HG03060 (cell line): ENCODE measurements around the gene NDUFA3.
"Not testable (repeated sequence)": the region's sequence is repeated elsewhere in the genome, so short reads cannot be mapped to it uniquely, and the experiment has no call there.

ENCODE experiments used
- ATAC-seq: cut with Tn5 transposase; IDR thresholded peaks from one replicate; pipeline ENCODE4 v1.9.1; 2021; ENCODE audit warnings: low read depth, moderate number of reproducible peaks; ENCODE audit not compliant: unreplicated experiment

Gene NDUFA3

DNA sequence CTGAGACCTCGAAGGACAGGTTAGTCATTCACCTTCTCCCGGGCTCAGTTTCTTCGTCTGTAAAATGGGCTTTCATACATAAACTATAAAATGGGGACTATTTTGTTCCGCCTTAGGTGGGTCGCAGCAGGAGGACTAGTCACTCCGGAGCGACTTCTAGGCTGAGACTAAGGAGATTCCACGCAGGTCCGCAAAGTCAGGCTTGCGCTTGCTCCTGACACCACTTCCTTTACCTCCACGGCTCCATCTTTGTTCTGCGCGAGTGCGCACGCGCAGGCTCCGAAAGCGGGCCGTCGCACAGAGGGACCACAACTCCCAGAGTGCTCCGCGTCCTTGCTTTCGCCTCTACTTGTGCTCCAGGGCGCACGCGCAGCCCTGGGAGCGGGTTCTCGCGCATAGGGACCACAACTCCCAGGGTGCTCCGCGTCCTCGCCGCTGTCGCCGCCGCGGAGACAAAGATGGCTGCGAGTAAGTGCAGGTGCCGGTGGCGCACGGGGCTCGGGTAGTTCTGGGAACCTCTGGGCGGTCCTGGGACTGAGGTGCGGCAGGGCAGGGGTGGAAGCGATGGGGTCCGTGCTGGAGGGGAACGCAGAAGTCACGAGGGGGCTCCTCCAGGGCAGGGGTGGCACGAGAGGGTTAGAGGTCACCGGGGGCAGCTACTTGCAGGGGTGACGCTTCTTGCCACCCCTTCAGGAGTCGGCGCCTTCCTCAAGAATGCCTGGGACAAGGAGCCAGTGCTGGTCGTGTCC, at the start of gene NDUFA3:
TSS of gene NDUFA3 (plus strand) at position 435 of the 749 bp plus-strand sequence. CDS start at position 459, 24 bp downstream.
- ATAC-seq = peak; percentile 92

DNA sequence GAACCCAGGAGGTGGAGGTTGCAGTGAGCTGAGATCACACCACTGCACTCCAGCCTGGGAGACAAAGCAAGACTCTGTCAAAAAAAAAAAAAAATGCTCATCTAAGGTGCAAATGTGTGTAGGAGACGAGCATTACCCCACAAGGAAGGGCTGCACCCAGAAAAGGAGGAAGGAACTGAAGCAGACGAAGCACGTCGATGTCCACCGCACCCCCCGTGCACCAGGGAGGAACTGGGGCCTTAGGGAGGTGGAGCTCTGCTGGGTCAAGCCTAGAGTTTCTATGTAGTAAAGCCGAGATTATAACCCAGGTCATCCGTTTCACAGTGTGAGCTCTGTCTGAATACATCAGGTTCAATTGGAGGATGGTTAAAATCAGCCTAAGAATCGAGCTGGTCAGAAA, 40.0 kb upstream of the NDUFA3 start:
- no peak for ATAC-seq

DNA sequence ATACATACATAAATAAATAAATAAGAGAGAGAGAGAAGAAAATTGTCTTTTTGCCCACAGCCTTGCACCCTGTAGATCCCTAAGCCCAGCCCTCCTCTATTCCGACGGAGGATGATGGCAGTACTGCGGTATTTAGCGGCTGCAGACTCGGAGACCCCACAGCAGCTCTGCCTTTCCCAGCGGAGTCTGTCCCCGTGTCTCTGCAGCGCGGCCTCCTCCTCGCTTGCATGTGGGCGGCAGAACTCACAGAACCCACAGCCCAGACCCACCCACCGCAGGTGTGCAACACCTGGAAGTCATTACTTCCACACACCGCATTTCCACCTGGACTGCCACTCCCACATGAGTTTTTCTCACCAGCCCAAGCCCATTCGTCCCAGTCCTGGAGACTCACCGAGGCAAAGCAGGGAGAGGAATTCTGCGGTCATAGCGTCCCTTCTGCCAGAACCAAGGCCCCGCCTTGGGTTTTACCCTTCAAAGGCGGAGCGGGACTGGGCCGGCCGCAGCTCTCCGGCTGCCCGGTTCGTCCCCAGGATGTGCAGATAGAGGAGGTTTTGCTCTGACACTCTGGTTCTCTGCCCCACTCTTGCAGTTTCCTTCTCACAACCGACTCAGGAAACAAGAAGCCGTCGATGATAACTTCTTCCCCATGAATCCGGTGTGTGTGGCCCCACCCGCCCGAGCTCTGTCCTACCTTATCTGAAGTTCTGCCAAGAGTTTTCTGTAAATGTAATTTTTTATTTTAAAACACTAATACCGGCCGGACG, 39.1 kb upstream of the NDUFA3 start, which contains the start of gene VSTM1:
TSS of gene VSTM1 (minus strand) at position 548 of the 767 bp plus-strand sequence. CDS start at position 428, 120 bp downstream.
- ATAC-seq = no peak

DNA sequence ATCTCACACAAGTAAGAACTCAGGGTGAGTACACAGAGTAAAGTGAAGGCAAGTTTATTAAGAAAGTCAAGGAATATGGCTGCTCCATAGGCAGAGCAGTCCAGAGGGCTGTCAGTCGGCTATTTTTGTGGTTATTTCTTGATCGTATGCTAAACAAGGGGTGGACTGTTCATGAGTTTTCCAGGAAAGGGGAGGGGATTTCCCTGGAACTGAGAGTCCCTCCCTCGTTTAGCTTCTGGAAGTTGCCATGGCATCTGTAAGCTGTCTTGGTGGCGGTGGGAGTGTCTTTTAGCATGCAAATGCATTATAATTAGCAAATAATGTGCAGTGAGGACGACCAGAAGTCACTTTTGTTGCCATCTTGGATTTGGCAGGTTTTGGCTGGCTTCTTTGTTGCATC, 33.2 kb upstream of the NDUFA3 start:
- no peak for ATAC-seq

GRCh38 chr19:54073829-54074228, 28.8 kb upstream of the NDUFA3 start:
- ATAC-seq = no peak

DNA sequence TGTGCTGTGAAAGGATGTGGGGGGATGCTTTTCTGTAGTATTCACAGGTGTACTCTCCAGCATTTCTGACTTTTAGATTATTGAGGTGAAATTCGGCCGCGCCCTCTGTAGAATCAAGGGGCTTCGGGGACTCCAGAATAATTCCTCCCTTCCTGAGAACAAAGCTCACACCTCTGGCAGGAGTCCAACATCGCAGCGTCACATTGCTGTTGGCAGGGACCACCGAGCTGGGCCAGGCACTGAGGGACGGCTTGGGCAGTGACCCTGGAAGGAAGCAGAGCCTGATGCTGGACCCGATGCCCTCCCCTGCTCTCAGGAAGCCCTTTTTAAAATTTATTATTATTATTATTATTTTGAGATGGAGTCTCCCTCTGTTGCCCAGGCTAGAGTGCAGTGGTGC, 27.8 kb upstream of the NDUFA3 start:
- ATAC-seq = no peak

- ATAC-seq = no peak
Observed at GRCh38 chr19:54077334-54077733, 25.3 kb upstream of the NDUFA3 start.

- no peak for ATAC-seq
Observed at GRCh38 chr19:54081032-54081431, 21.6 kb upstream of the NDUFA3 start, which contains the start of gene TARM1. TARM1 (minus strand) TSS chr19:54081365; CDS start chr19:54081340, 25 bp downstream.

- no peak for ATAC-seq
Observed at GRCh38 chr19:54084410-54084809, 18.2 kb upstream of the NDUFA3 start.

DNA sequence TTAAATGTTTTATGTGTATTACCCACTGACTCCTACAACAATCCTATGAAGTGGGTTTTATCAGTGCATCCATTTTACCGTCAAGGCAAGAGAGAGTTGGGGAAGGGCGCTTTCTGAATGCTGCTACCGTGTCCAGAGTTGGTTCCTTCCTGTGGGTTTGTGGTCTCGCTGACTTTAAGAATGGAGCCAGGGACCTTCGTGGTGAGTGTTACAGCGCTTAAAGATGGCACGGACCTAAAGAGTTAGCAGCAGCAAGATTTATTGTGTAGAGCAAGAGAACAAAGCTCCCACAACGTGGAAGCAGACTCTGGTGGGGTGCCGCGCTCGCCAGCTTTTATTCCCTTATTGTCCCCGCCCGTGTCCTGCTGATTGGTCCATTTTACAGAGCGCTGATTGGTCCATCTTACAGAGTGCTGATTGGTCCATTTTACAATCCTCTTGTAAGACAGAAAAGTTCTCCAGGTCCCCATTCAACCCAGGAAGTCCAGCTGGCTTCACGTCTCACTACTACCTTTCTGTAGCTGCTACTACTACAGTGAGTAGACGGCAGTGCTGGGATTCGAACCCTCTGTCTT, 8.1 kb upstream of the NDUFA3 start:
- ATAC-seq = no peak

DNA sequence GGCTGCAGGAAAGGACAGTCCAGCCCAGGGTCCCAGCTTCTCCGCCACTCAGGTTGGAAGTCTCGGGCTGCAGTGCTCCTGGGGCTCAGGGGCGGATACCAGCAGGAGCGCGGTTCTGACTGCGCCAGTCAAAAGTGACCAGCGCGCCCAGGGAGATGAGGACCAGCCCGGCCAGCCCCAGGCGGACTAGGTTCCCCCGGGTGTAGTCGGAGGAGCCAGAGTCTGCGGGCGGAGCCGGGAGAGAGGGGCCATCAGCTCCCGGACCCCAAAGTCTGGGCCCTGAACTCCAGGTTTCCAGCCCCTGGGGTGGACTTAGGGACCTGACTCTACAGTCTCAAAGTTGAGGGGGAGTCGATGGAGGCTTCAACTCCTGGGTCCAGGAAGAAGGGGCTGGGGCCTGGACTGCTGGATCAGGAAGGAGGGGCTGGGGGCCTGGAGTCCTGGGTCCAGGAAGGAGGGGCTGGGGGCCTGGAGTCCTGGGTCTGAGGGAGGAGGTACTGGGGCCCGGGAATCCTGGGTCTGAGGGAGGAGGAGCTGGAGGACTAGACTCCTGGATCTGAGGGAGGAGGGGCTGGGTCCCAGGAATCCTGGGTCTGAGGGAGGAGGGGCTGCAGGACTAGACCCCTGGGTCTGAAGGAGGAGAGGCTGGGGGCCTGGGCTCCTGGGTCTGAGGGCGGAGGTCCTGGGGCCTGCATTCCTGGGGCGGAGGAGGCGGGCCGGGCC, 7.4 kb upstream of the NDUFA3 start:
- ATAC-seq = no peak

DNA sequence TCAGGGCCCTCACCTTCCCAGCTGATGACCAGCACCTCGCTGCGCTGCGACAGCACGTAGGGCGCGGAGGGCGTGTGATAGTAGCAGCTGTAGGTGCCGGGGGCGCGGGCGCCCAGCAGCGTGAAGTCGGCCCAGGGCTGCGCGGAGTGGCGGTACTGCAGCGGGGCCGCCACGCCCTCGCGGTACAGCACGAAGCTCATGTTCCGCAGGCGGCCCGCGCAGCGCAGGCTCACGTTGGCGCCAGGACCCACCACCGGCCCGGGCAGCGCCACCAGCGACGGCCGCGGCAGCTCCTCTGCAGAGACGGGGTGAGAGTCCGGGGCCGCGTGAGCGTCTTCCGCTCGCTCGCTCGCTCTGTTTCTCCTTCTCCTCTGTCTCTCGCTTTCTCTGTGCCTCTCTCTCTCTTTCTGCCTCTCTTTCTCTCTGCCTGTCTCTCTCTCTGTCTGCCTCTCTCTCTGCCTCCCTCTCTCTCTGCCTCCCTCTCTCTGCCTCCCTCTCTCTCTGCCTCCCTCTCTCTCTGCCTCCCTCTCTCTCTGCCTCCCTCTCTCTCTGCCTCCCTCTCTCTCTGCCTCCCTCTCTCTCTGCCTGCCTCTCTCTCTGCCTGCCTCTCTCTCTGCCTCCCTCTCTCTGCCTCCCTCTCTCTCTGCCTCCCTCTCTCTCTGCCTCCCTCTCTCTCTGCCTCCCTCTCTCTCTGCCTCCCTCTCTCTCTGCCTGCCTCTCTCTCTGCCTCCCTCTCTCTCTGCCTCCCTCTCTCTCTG, 6.6 kb upstream of the NDUFA3 start:
- not testable (repeated sequence) for ATAC-seq

DNA sequence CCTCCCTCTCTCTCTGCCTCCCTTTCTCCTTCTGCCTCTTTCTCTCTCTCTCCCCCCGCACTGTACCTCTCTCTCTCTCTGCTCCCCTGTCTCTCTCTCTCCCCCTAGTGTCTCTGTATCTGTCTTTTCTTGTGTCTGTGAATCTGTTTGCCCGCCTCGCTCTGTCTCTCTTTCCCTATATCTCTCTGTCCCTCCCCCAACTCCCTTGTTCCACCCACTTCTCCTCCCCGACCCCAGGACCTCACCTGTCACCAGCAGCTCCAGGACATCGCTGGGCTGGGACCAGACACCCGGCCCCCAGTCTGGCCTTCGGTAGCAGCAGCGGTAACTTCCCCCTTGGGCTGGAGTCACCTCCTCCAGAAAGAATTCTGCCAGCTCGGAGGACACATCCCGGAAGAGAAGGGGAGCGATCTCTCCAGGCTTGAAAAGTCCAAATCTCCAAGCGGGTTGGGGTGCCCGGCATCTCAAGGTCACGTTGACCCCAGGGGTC, 6.0 kb upstream of the NDUFA3 start:
- ATAC-seq = no peak

DNA sequence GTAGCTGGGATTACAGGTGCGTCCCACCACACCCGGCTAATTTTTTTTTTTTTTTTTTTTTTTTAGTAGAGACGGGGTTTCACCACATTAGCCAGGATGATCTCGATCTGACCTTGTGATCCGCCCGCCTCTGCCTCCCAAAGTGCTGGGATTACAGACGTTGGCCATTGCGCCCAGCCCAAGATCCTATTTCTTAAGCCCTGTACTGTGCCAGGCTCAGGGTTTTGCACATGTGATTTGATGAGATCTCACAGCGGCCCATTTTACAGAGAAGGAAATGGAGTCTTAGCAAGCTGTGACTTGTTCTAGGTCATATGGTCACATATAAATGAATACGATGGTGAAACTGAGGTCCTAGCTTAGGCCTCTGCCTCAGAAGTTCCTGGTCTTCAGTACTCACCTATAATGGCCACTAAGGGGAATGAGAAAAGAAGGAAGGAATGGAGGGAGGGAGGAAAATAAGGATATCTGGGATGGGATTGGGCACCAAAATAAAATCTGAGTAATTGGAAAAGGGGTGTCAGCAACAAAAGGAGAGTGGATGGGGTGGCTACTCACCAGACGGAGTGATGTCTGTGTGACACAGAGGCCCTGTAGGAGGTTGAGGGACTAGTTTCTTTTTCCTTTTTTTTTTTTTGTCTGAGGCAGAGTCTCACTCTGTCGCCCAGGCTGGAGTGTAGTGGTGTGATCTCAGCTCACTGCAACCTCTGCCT, 3.3 kb upstream of the NDUFA3 start:
- ATAC-seq = no peak

DNA sequence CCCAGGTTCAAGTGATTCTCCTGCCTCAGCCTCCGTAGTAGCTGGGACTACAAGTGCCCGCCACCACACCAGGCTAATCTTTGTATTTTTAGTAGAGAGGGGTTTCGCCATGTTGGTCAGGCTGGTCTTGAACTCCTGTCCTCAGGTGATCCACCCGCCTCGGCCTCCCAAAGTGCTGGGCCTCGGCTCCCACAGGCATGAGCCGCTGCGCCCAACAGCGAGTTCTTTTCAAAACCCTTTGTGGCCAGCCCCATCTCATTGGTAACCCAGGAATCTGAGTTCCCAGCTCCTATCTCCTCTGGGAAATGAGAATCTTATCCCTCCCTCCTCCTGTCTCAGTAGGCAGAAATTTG, 2.8 kb upstream of the NDUFA3 start:
- not testable (repeated sequence) for ATAC-seq

DNA sequence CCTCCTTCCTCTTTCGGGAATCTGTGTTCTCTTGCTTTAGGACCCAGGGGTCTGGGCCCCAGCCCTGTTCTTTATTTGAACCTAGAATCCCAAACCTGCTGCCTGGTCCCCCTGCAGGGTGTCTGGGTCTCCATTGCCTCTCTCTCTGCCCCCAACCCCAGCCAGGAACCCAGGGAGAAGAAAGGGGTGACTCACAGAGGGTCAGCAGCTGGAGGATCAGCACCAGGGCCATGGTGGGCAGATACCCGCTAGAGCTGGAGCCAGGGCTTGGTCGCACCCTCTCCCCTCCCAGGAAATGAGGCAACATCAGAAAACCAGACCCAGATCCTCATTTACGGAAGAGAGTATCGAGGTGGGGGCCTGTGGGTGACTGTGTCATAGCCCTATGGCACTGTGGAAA, 2.1 kb upstream of the NDUFA3 start, which contains the start of gene OSCAR:
TSS of gene OSCAR (minus strand) at position 243 of the 400 bp plus-strand sequence. CDS start at position 232, 11 bp downstream.
- ATAC-seq = no peak

- ATAC-seq = no peak
Observed at GRCh38 chr19:54104998-54105715, 2.5 kb downstream of the NDUFA3 start.

GRCh38 chr19:54105796-54106195, 3.1 kb downstream of the NDUFA3 start:
- ATAC-seq = no peak
